Stimulated activated naive CD8-positive, alpha-beta T cell treated with anti-CD3 and anti-CD28 coated beads, Interleukin-15, Interleukin-2, amounts not matched to agents 100 U/mL and 50 U/mL, for 24 hours (primary cell): ENCODE results near the gene NUP133.
"Not testable (repeated sequence)": the region's sequence is repeated elsewhere in the genome, so short reads cannot be mapped to it uniquely, and the experiment has no call there.

ENCODE experiments used
- ATAC-seq: fragments of 150-1000 bp; cut with Tn5 transposase; one replicate; pipeline ENCODE4 v1.10.0; 2021
- DNase-seq: peaks from one replicate; pipeline ENCODE4 v3.0.0; 2021

NUP133 gene

GRCh38 chr1:229412056-229412455 is 96.1 kb downstream of the NUP133 start:
- DNase-seq (no peak), ATAC-seq (no peak)

- ATAC-seq, result no peak
- DNase-seq, result no peak
These were observed 96.6 kb downstream of the NUP133 start for GRCh38 chr1:229411434-229412055.

- DNase-seq, result no peak
- ATAC-seq, result peak; percentile 79
These were observed 97.3 kb downstream of the NUP133 start for GRCh38 chr1:229410692-229411433.

GRCh38 chr1:229410370-229410691 is 97.8 kb downstream of the NUP133 start:
- no peak for ATAC-seq
- DNase-seq, result no peak

GRCh38 chr1:229409616-229410369 is 98.3 kb downstream of the NUP133 start:
- ATAC-seq (no peak), DNase-seq (no peak)

GRCh38 chr1:229408458-229409037 is 99.6 kb downstream of the NUP133 start:
- DNase-seq, result no peak
- ATAC-seq, result no peak

- DNase-seq (no peak), ATAC-seq (no peak)
These were observed 100.7 kb downstream of the NUP133 start for GRCh38 chr1:229407206-229408026.

GRCh38 chr1:229406798-229407197 is 101.3 kb downstream of the NUP133 start:
- no peak for ATAC-seq
- DNase-seq, result no peak

GRCh38 chr1:229403573-229403972 is 104.6 kb downstream of the NUP133 start:
- ATAC-seq (no peak), DNase-seq (no peak)

- ATAC-seq (no peak), DNase-seq (no peak)
These were observed 105.1 kb downstream of the NUP133 start for GRCh38 chr1:229402993-229403392.

GRCh38 chr1:229402329-229402728 is 105.8 kb downstream of the NUP133 start:
- ATAC-seq, DNase-seq: not testable (repeated sequence)

- DNase-seq (no peak), ATAC-seq (no peak)
These were observed 110.4 kb downstream of the NUP133 start for GRCh38 chr1:229397762-229398161.

GRCh38 chr1:229396585-229397206 is 111.4 kb downstream of the NUP133 start:
- DNase-seq (no peak), ATAC-seq (peak; percentile 32)

GRCh38 chr1:229394517-229394916 is 113.6 kb downstream of the NUP133 start:
- DNase-seq, ATAC-seq: not testable (repeated sequence)

- DNase-seq (no peak), ATAC-seq (no peak)
These were observed 115.2 kb downstream of the NUP133 start for GRCh38 chr1:229392936-229393335.
